HG03571 (cell line): ENCODE results near the gene CALHM3.

Experiments
- ATAC-seq: cut with Tn5 transposase; IDR thresholded peaks from one replicate; pipeline ENCODE4 v1.9.1; 2021; ENCODE audit not compliant: unreplicated experiment

Gene CALHM3

GRCh38 chr10:103451091-103451813, 27.8 kb downstream of the CALHM3 start:
- ATAC-seq, result no peak

- ATAC-seq, result no peak
These were observed 28.8 kb downstream of the CALHM3 start for GRCh38 chr10:103450201-103450695.

- ATAC-seq, result no peak
These were observed 29.6 kb downstream of the CALHM3 start for GRCh38 chr10:103449208-103450144.

GRCh38 chr10:103448746-103449145, 30.3 kb downstream of the CALHM3 start:
- no peak for ATAC-seq

- no peak for ATAC-seq
These were observed 31.9 kb downstream of the CALHM3 start for GRCh38 chr10:103447187-103447586.

GRCh38 chr10:103445767-103446567, 33.1 kb downstream of the CALHM3 start:
- no peak for ATAC-seq

GRCh38 chr10:103445366-103445765, 33.7 kb downstream of the CALHM3 start:
- no peak for ATAC-seq

- ATAC-seq, result no peak
These were observed 34.6 kb downstream of the CALHM3 start for GRCh38 chr10:103444478-103444877.

GRCh38 chr10:103443475-103444185, 35.4 kb downstream of the CALHM3 start:
- ATAC-seq, result no peak

GRCh38 chr10:103442031-103442461, 37.0 kb downstream of the CALHM3 start:
- no peak for ATAC-seq

GRCh38 chr10:103441611-103442010, 37.4 kb downstream of the CALHM3 start:
- ATAC-seq, result no peak

- no peak for ATAC-seq
These were observed 37.8 kb downstream of the CALHM3 start for GRCh38 chr10:103441206-103441605.

GRCh38 chr10:103440416-103440815, 38.6 kb downstream of the CALHM3 start:
- no peak for ATAC-seq

GRCh38 chr10:103439776-103440175, 39.3 kb downstream of the CALHM3 start:
- no peak for ATAC-seq

GRCh38 chr10:103433858-103434257, 45.2 kb downstream of the CALHM3 start:
- ATAC-seq, result no peak

GRCh38 chr10:103431902-103432301, 47.1 kb downstream of the CALHM3 start:
- no peak for ATAC-seq

- no peak for ATAC-seq
These were observed 49.4 kb downstream of the CALHM3 start for GRCh38 chr10:103429647-103430046.

GRCh38 chr10:103428989-103429643, 49.9 kb downstream of the CALHM3 start:
- ATAC-seq, result no peak

GRCh38 chr10:103427866-103428265, 51.2 kb downstream of the CALHM3 start:
- no peak for ATAC-seq

- ATAC-seq, result no peak
These were observed 55.3 kb downstream of the CALHM3 start for GRCh38 chr10:103423748-103424147.
